GM12878 (cell line): ENCODE measurements around the gene ADGRF1. TPM values are rescaled to one million over a fixed set of nuclear protein-coding genes. Genes with fewer than 3 reads are reported as not detected.

Source experiments
- ATAC-seq: fragments of 200-7000 bp; cut with Tn5 transposase; 3 replicates; pipeline ENCODE4 v1.9.1; 2020; ENCODE audit warnings: mild to moderate bottlenecking, moderate library complexity
- BruUV-seq: library from RNA; stranded (reverse); fragments of 400-500 nt; replicated peaks from 2 replicates; lab custom pipeline; 2021; lab: Mats Ljungman, UMichigan
- CTCF ChIA-PET: fragments of 300-600 bp; sonication (Branson Sonifier 250); formaldehyde crosslinking; extraction: SDS; loops from one replicate; lab custom pipeline; 2021; ENCODE audit warnings: inconsistent platforms; lab: Yijun Ruan, JAX
- POLR2A ChIA-PET: fragments of 350-600 bp; formaldehyde crosslinking; extraction: SDS; loops from one replicate; lab custom pipeline; 2021; ENCODE audit warnings: inconsistent platforms; lab: Charles Lee
- RAD21 ChIA-PET: fragments of 300-600 bp; sonication (Branson Sonifier 250); formaldehyde crosslinking; loops from one replicate; lab custom pipeline; 2023; ENCODE audit warnings: antibody characterized with exemption; ENCODE audit not compliant: unreplicated experiment; lab: Charles Lee
- SMC1A ChIA-PET: fragments of 300-600 bp; sonication (Branson Sonifier 250); formaldehyde crosslinking; loops from one replicate; lab custom pipeline; 2023; ENCODE audit not compliant: unreplicated experiment, uncharacterized antibody; lab: Charles Lee
- DNase-seq: peaks from one replicate; pipeline ENCODE4 v3.0.0-alpha.2; 2011; ENCODE audit warnings: low read depth, low spot score
- FAIRE-seq: peaks from 3 replicates; lab custom pipeline; 2011; peaks lifted over from hg19 to GRCh38; lab: Jason Lieb, UNC
- H2AFZ ChIP-seq: 2 replicates; pipeline ENCODE4 v1.6.0; 2011; ENCODE audit warnings: low read depth, low read length, control low read depth; ENCODE audit not compliant: control insufficient read depth
- H3K27ac ChIP-seq: 2 replicates; pipeline ENCODE4 v1.5.1; 2011; ENCODE audit warnings: control low read depth; ENCODE audit not compliant: control insufficient read depth, insufficient read depth
- H3K27me3 ChIP-seq, 2 experiments: replicated peaks in 1 of 2; 2 replicates each; pipeline versions ENCODE4 v1.6.0 to v1.6.1; 2011; ENCODE audit warnings: low read length in 1 of 2; ENCODE audit not compliant: control insufficient read depth in 2 of 2, insufficient read depth in 2 of 2
- H3K36me3 ChIP-seq, 2 experiments: 2 replicates each; pipeline ENCODE4 v1.5.1; 2011; ENCODE audit warnings: low read length in 1 of 2; ENCODE audit not compliant: control insufficient read depth in 2 of 2, insufficient read depth in 2 of 2
- H3K4me1 ChIP-seq: 2 replicates; pipeline ENCODE4 v1.6.1; 2011; ENCODE audit warnings: mild to moderate bottlenecking, low read length, moderate library complexity, mixed read lengths; ENCODE audit not compliant: control insufficient read depth, insufficient read depth
- H3K4me2 ChIP-seq: 2 replicates; pipeline ENCODE4 v1.6.0; 2011; ENCODE audit warnings: control low read depth; ENCODE audit not compliant: control insufficient read depth, insufficient read depth
- H3K4me3 ChIP-seq: fragments of 200-600 bp; sonication (generic); 2 replicates; pipeline ENCODE4 v1.5.1; 2016
- H3K79me2 ChIP-seq: 2 replicates; pipeline ENCODE4 v1.6.0; 2011; ENCODE audit warnings: low read length; ENCODE audit not compliant: control insufficient read depth, insufficient read depth
- H3K9ac ChIP-seq: 2 replicates; pipeline ENCODE4 v1.8.0; 2011; ENCODE audit warnings: low read length, control low read depth, mixed read lengths; ENCODE audit not compliant: control insufficient read depth, insufficient read depth
- H3K9me3 ChIP-seq: replicated peaks from 3 replicates; pipeline ENCODE4 v1.5.1; 2011; ENCODE audit warnings: mild to moderate bottlenecking, low read length; ENCODE audit not compliant: control insufficient read depth, insufficient read depth
- H4K20me1 ChIP-seq: 2 replicates; pipeline ENCODE4 v1.6.0; 2011; ENCODE audit not compliant: control insufficient read depth, insufficient read depth
- FOS ChIP-seq: IDR thresholded peaks from 3 replicates; pipeline ENCODE4 v1.6.1; 2011; ENCODE audit warnings: borderline replicate concordance; ENCODE audit not compliant: insufficient read length; ENCODE audit errors: extremely low read depth
- HCFC1 ChIP-seq: fragments of 150-350 bp; IDR thresholded peaks from 2 replicates; pipeline ENCODE4 v1.6.1; 2014; ENCODE audit warnings: low read length
- HDAC2 ChIP-seq: fragments of 200-600 bp; sonication (generic); IDR thresholded peaks from 2 replicates; pipeline ENCODE4 v1.6.1; 2017
- MTA3 ChIP-seq: IDR thresholded peaks from 2 replicates; pipeline ENCODE4 v1.6.1; 2012; ENCODE audit warnings: low read length, inconsistent platforms, borderline replicate concordance
- SPI1 ChIP-seq: IDR thresholded peaks from 2 replicates; pipeline ENCODE4 v1.6.1; 2011; ENCODE audit warnings: low read depth, mild to moderate bottlenecking, low read length, moderate library complexity, borderline replicate concordance; ENCODE audit not compliant: insufficient read depth
- TCF3 ChIP-seq: IDR thresholded peaks from 2 replicates; pipeline ENCODE4 v1.6.1; 2012; ENCODE audit warnings: low read depth, mild to moderate bottlenecking, low read length, borderline replicate concordance; ENCODE audit not compliant: insufficient read depth
- WGBS: methylation state at CpG from one replicate; pipeline ENCODE4 v1.1.6; 2016; ENCODE audit warnings: low lambda C conversion rate; ENCODE audit not compliant: insufficient replicate concordance, insufficient coverage; ENCODE audit errors: missing lambda C conversion rate; 5-methylcytosine and 5-hydroxymethylcytosine counted together
- in situ Hi-C: fragments of 300-500 bp; cut with MboI; formaldehyde crosslinking; loops from 9 replicates; pipeline ENCODE4 v1.14.3; 2018; ENCODE audit warnings: mixed read lengths
- intact Hi-C: fragments of 100-400 bp; cut with micrococcal nuclease; formaldehyde crosslinking; loops from one replicate; pipeline ENCODE4 v1.14.2; 2022; ENCODE audit not compliant: unreplicated experiment
- polyA plus RNA-seq, 11 experiments: library from polyadenylated mRNA; depleted of rRNA in 4 of 11; unstranded in 6 of 11; stranded (reverse) in 5 of 11; fragments of >200 nt; fragmentation: Nextera tagmentation in 4 of 11; fragmentation: Illumina TruSeq in 1 of 11; extraction: Ambion mirVana in 4 of 11; extraction: Trizol in 1 of 11; gene quantifications; 1 replicate in 1 of 11; 2 replicates in 10 of 11; pipeline versions ENCODE4 v1.2.1 to v1.2.3, GENCODE V29; 2011 to 2016; ENCODE audit warnings: inconsistent platforms in 2 of 11, missing spikeins in 2 of 11, low read depth in 1 of 11
- total RNA-seq, 4 experiments: library from RNA; depleted of rRNA in 3 of 4; stranded (reverse); fragments of >200 nt in 3 of 4; fragmentation: Illumina TruSeq in 1 of 4; extraction: Trizol in 1 of 4; gene quantifications; 2 replicates each; pipeline versions ENCODE4 v1.2.1 to v1.2.3, GENCODE V29; 2013 to 2021
- TF ChIP-seq, protein P1 (sequence below): IDR thresholded peaks from 2 replicates; pipeline ENCODE4 v1.6.1; 2012; ENCODE audit warnings: low read depth, low read length, improper control_type of control experiment
- TF ChIP-seq, protein P2 (sequence below): IDR thresholded peaks from 2 replicates; pipeline ENCODE4 v1.6.1; 2011; ENCODE audit warnings: borderline replicate concordance, low read depth, mild to moderate bottlenecking, moderate library complexity, low read length; ENCODE audit not compliant: insufficient read depth, poor library complexity, severe bottlenecking

The ADGRF1 gene
- total and polyA plus RNA-seq, 10 of the 15 experiments (the other 5 are each of a cell fraction or from before 2014, with no cell fraction given), result 0.05 TPM; not detected in 9

DNA sequence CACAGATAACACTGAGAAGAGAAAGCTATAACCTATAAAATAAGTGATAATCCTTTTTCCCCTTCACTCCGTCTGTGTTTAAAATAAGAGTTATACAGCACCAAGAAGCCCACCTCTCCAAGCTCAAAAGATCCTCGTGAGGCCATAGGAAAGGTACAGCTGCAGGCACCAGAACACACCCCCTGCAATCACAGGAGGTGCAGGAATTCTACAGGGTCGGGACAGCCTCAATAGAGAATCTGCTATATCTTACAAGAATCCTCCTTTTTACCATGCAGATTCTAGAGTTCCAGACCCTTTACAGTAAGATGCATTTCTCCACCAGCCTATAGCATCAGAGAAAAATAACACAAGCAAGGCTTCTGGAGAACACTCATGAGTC is 5.0 kb upstream of the ADGRF1 start:
- H4K20me1 ChIP-seq, result no peaks in the 10 kb centered on the region
- no peaks in the 10 kb centered on the region for H3K36me3 ChIP-seq
- no peak overlapping the region for H3K27ac ChIP-seq
- no peak for DNase-seq
- no peak for TF ChIP-seq FOS
- TF ChIP-seq, protein P1, sequence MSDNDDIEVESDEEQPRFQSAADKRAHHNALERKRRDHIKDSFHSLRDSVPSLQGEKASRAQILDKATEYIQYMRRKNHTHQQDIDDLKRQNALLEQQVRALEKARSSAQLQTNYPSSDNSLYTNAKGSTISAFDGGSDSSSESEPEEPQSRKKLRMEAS, result no peak
- no peak for TF ChIP-seq HCFC1
- TF ChIP-seq TCF3, result no peak
- TF ChIP-seq HDAC2, result no peak
- no peak for TF ChIP-seq MTA3
- no peak for TF ChIP-seq SPI1
- TF ChIP-seq, protein P2, sequence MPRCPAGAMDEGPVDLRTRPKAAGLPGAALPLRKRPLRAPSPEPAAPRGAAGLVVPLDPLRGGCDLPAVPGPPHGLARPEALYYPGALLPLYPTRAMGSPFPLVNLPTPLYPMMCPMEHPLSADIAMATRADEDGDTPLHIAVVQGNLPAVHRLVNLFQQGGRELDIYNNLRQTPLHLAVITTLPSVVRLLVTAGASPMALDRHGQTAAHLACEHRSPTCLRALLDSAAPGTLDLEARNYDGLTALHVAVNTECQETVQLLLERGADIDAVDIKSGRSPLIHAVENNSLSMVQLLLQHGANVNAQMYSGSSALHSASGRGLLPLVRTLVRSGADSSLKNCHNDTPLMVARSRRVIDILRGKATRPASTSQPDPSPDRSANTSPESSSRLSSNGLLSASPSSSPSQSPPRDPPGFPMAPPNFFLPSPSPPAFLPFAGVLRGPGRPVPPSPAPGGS, result no peak
- H3K9ac ChIP-seq, result no peak overlapping the region
- no peak overlapping the region for H3K4me2 ChIP-seq
- POLR2A ChIA-PET, result no interaction called here
- H3K27me3 ChIP-seq, result peaks cover 2 to 3% of the 10 kb centered on the region in 2 experiments; a peak in 3 of 4 replicates
- no TSS peak for BruUV-seq
- H3K79me2 ChIP-seq, result no peaks in the 10 kb centered on the region
- no peaks in the 10 kb centered on the region for H3K9me3 ChIP-seq
- no peaks in the 10 kb centered on the region for H3K4me1 ChIP-seq
- 42% methylated on average over 3 of the region's 3 CpGs for WGBS
- RAD21 ChIA-PET, result no interaction called here
- CTCF ChIA-PET, result interaction anchor here (1.4 to 4.0 kb wide), 4 partner anchors 13 to 957 kb away, joined by 4 to 25 read pairs (median 8); no protein-coding TSS in a partner anchor
- no peak overlapping the region for H3K4me3 ChIP-seq
- no peak for ATAC-seq
- FAIRE-seq, result no peak
- no peak overlapping the region for H2AFZ ChIP-seq
- SMC1A ChIA-PET, result interaction anchor here (0.5 to 0.7 kb wide), 2 partner anchors 19 to 112 kb away, joined by 3 read pairs; no protein-coding TSS in a partner anchor
- intact Hi-C loops (loop anchor here (1.0 to 2.0 kb wide), 2 partner anchors 198 to 626 kb away; no protein-coding TSS in a partner anchor), in situ Hi-C loops (loop anchor here (10.0 kb wide), 1 partner anchor 192 kb away; no protein-coding TSS in a partner anchor)
